OCI-LY7 (cell line): Measurements from ENCODE around the gene SYNE3. TPM values are rescaled to one million over a fixed set of nuclear protein-coding genes. Genes with fewer than 3 reads are reported as not detected.

Source experiments
- BruUV-seq: library from RNA; stranded (reverse); fragments of 400-500 nt; replicated peaks from 2 replicates; lab custom pipeline; 2021; lab: Mats Ljungman, UMichigan
- CTCF ChIA-PET: fragments of 300-600 bp; sonication (Branson Sonifier 250); formaldehyde crosslinking; loops from one replicate; lab custom pipeline; 2022; ENCODE audit warnings: antibody characterized with exemption; ENCODE audit not compliant: unreplicated experiment; lab: Charles Lee
- POLR2A ChIA-PET: fragments of 300-600 bp; sonication (Branson Sonifier 250); formaldehyde crosslinking; loops from one replicate; lab custom pipeline; 2022; ENCODE audit warnings: antibody characterized with exemption; lab: Charles Lee
- DNase-seq: peaks from one replicate; pipeline ENCODE4 v3.0.0-alpha.2; 2015; ENCODE audit warnings: low spot score
- H2AFZ ChIP-seq: fragments of 200-600 bp; sonication (generic), shearing (Covaris generic); 2 replicates; pipeline ENCODE4 v1.6.1; 2014; ENCODE audit warnings: mild to moderate bottlenecking, antibody characterized with exemption, low read length, moderate library complexity
- H3K27ac ChIP-seq: fragments of 200-600 bp; sonication (generic); 2 replicates; pipeline ENCODE4 v1.5.1; 2014; ENCODE audit warnings: mixed run types, low read depth, mild to moderate bottlenecking, moderate library complexity, low read length, inconsistent platforms; ENCODE audit not compliant: poor library complexity, severe bottlenecking
- H3K36me3 ChIP-seq: fragments of 200-600 bp; sonication (generic); 2 replicates; pipeline ENCODE4 v1.6.1; 2014; ENCODE audit warnings: mild to moderate bottlenecking, antibody characterized with exemption, low read length, moderate library complexity, mixed read lengths; ENCODE audit not compliant: insufficient read depth
- H3K4me1 ChIP-seq: fragments of 200-600 bp; sonication (generic); 2 replicates; pipeline ENCODE4 v1.5.1; 2014; ENCODE audit warnings: mild to moderate bottlenecking, low read length; ENCODE audit not compliant: insufficient read depth, poor library complexity, severe bottlenecking
- H3K4me2 ChIP-seq: fragments of 200-600 bp; sonication (generic); 2 replicates; pipeline ENCODE4 v1.6.1; 2014; ENCODE audit warnings: mild to moderate bottlenecking, low read length
- H3K4me3 ChIP-seq: fragments of 200-600 bp; sonication (generic); 2 replicates; pipeline ENCODE4 v1.5.1; 2014; ENCODE audit warnings: mild to moderate bottlenecking, low read depth, low read length; ENCODE audit not compliant: poor library complexity, severe bottlenecking
- H3K79me2 ChIP-seq: fragments of 200-600 bp; sonication (generic); 2 replicates; pipeline ENCODE4 v1.6.1; 2016; ENCODE audit warnings: low read depth, mild to moderate bottlenecking, low read length, moderate library complexity, mixed read lengths; ENCODE audit not compliant: insufficient read depth
- H3K9me2 ChIP-seq: fragments of 200-600 bp; sonication (generic); 2 replicates; pipeline ENCODE4 v1.6.1; 2016; ENCODE audit warnings: mild to moderate bottlenecking, low read length, mixed read lengths; ENCODE audit not compliant: insufficient read depth
- H3K9me3 ChIP-seq: fragments of 200-600 bp; sonication (generic); 2 replicates; pipeline ENCODE4 v1.6.1; 2014; ENCODE audit warnings: mild to moderate bottlenecking, mixed run types, low read length, mixed read lengths
- H4K20me1 ChIP-seq: fragments of 200-600 bp; sonication (generic); 2 replicates; pipeline ENCODE4 v1.6.1; 2014; ENCODE audit warnings: mild to moderate bottlenecking, antibody characterized with exemption, low read length, moderate library complexity, mixed read lengths; ENCODE audit not compliant: insufficient read depth
- CTCF ChIP-seq: fragments of 200-600 bp; sonication (generic); conservative IDR thresholded peaks from 2 replicates; pipeline ENCODE4 v1.5.1; 2014; ENCODE audit warnings: mild to moderate bottlenecking, antibody characterized with exemption, low read length, moderate library complexity, mixed read lengths
- EZH2phosphoT487 ChIP-seq: fragments of 200-600 bp; sonication (generic); IDR thresholded peaks from 2 replicates; pipeline ENCODE4 v1.6.1; 2018; ENCODE audit warnings: low read depth, borderline replicate concordance, mild to moderate bottlenecking, mixed run types, antibody characterized with exemption, low read length, moderate library complexity, mixed read lengths
- intact Hi-C: fragments of 100-400 bp; cut with micrococcal nuclease; formaldehyde crosslinking; loops from one replicate; pipeline ENCODE4 v1.10.0; 2022; ENCODE audit not compliant: unreplicated experiment
- total RNA-seq, 2 experiments: library from RNA; depleted of rRNA in 1 of 2; stranded (reverse); fragments of >200 nt in 1 of 2; shearing (Covaris generic) in 1 of 2; gene quantifications; 2 replicates each; pipeline ENCODE4 v1.2.3, GENCODE V29; 2014 to 2022

Gene SYNE3
- total RNA-seq, 2 experiments from 2014 or later = 0.60 to 4.1 TPM

GRCh38 chr14:95497561-95498011 lies 18.9 kb downstream of the SYNE3 start:
- no TSS peak for BruUV-seq

GRCh38 chr14:95496690-95497259 lies 19.7 kb downstream of the SYNE3 start:
- Histone ChIP-seq H3K4me1 (peaks cover 57% of the 10 kb centered on the region), H3K4me3 (no peak overlapping the region), H3K36me3 (0 out of 2 replicates have a peak, but pooled peaks cover 5% of the 10 kb centered on the region), H3K9me3 (peaks cover 6% of the 10 kb centered on the region; the same call in 1 of the 2 replicates), H3K79me2 (no peaks in the 10 kb centered on the region), H3K4me2 (peak overlapping the region; percentile 39), H3K9me2 (no peaks in the 10 kb centered on the region), H3K27ac (peak overlapping the region; percentile 68), H4K20me1 (no peaks in the 10 kb centered on the region), H2AFZ (peak overlapping the region; percentile 38; the same call in 1 of the 2 replicates)
- BruUV-seq = no TSS peak
- ChIA-PET CTCF (interaction anchor here (0.7 to 1.5 kb wide), 2 partner anchors 12 to 44 kb away, joined by 3 to 6 read pairs; no protein-coding TSS in a partner anchor), POLR2A (interaction anchor here (0.6 to 2.2 kb wide), 15 partner anchors 8 to 59 kb away, joined by 3 to 17 read pairs (median 5); partner anchors contain the start of gene SYNE3)
- intact Hi-C loops = loop anchor here (2.0 kb wide), 2 partner anchors 34 to 54 kb away; no protein-coding TSS in a partner anchor
- no peak for DNase-seq
- TF ChIP-seq EZH2phosphoT487 = no peak
- no peak for TF ChIP-seq CTCF

More at GRCh38 chr14:95497561-95498011, 18.9 kb downstream of the SYNE3 start:
- peak; percentile 69 for DNase-seq
- ChIA-PET POLR2A (interaction anchor here (0.6 to 2.2 kb wide), 4 partner anchors 10 to 52 kb away, joined by 4 to 17 read pairs (median 8); no protein-coding TSS in a partner anchor), CTCF (interaction anchor here (0.6 kb wide), 1 partner anchor 11 kb away, joined by 3 read pairs; no protein-coding TSS in a partner anchor)
- intact Hi-C loops = loop anchor here (2.0 kb wide), 2 partner anchors 35 to 55 kb away; no protein-coding TSS in a partner anchor
- no peak for TF ChIP-seq CTCF
- TF ChIP-seq EZH2phosphoT487 = no peak
- no peaks in the 10 kb centered on the region for H3K9me3 ChIP-seq
- H3K27ac ChIP-seq = peak overlapping the region; percentile 68
- peak overlapping the region; percentile 38; the same call in 1 of the 2 replicates for H2AFZ ChIP-seq
- H3K79me2 ChIP-seq = no peaks in the 10 kb centered on the region
- H3K4me3 ChIP-seq = no peak overlapping the region
- H3K4me2 ChIP-seq = peak overlapping the region; percentile 39
- no peaks in the 10 kb centered on the region for H3K36me3 ChIP-seq
- no peaks in the 10 kb centered on the region for H4K20me1 ChIP-seq
- no peaks in the 10 kb centered on the region for H3K9me2 ChIP-seq
- H3K4me1 ChIP-seq = peaks cover 59% of the 10 kb centered on the region
